GM10248 (cell line): ENCODE measurements around the gene UNC45B.
"Not testable (repeated sequence)": the region's sequence is repeated elsewhere in the genome, so short reads cannot be mapped to it uniquely, and the experiment has no call there.

Experiments
- CTCF ChIA-PET: fragments of 300-600 bp; sonication (Branson Sonifier 250); formaldehyde crosslinking; extraction: SDS; loops from one replicate; lab custom pipeline; 2021; ENCODE audit warnings: antibody characterized with exemption; lab: Yijun Ruan, JAX
- POLR2A ChIA-PET: fragments of 350-650 bp; sonication (Branson Sonifier 250); formaldehyde crosslinking; extraction: SDS; loops from one replicate; lab custom pipeline; 2020; ENCODE audit warnings: antibody characterized with exemption; lab: Yijun Ruan, JAX
- DNase-seq: peaks from one replicate; pipeline ENCODE4 v3.0.0; 2012; ENCODE audit errors: extremely low spot score
- TF ChIP-seq, protein P1 (sequence below): IDR thresholded peaks from 2 replicates; pipeline ENCODE4 v1.5.1; 2012; ENCODE audit warnings: mild to moderate bottlenecking, low read depth; ENCODE audit errors: extremely low read depth, missing control alignments, control extremely low read depth

Gene UNC45B

DNA sequence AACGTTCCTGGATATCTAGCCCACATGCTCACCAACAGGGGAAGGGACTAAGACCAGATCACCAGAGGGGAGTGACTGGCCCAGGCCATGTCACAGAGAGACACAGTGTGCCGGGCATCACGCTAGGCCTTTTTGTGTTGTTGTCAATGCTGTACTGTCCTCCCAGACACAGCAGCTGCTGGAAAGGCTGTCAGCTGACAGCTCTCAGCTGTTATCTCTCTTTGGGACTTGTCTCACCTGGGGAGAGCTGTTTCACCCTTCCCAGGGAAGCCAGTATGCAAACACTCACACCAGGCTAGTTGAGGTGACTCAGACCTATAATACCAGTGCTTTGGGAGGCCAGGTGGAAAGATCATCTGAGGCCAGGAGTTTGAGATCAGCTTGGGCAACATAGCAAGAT, 19.4 kb downstream of the UNC45B start:
- TF ChIP-seq, protein P1, sequence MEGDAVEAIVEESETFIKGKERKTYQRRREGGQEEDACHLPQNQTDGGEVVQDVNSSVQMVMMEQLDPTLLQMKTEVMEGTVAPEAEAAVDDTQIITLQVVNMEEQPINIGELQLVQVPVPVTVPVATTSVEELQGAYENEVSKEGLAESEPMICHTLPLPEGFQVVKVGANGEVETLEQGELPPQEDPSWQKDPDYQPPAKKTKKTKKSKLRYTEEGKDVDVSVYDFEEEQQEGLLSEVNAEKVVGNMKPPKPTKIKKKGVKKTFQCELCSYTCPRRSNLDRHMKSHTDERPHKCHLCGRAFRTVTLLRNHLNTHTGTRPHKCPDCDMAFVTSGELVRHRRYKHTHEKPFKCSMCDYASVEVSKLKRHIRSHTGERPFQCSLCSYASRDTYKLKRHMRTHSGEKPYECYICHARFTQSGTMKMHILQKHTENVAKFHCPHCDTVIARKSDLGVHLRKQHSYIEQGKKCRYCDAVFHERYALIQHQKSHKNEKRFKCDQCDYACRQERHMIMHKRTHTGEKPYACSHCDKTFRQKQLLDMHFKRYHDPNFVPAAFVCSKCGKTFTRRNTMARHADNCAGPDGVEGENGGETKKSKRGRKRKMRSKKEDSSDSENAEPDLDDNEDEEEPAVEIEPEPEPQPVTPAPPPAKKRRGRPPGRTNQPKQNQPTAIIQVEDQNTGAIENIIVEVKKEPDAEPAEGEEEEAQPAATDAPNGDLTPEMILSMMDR: no peak
- ChIA-PET POLR2A (no interaction called here), CTCF (interaction anchor here (1.1 to 2.4 kb wide), 5 partner anchors 146 to 597 kb away, joined by 3 to 10 read pairs (median 3); no protein-coding TSS in a partner anchor)
- no peak for DNase-seq

DNA sequence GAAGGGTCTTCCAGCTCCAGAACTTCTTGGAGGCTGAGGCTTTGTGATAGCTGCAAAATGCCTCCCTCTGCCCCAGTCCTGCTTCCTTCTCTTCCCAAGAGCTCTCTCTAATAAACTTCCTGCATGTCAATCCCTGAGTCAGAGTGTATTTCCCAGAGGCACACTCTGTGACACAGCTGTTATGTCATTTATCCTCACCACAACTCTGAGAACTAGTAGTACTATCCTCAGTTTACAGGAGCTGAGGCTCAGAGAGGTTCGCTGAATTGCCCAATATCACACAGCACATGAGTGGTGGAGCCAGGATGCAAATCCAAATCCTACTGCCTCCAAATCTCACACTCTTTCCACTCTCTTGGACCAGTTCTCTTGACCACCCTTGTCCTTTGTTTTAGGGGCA, 20.0 kb downstream of the UNC45B start:
- no peak for DNase-seq
- TF ChIP-seq, protein P1: no peak
- CTCF ChIA-PET: interaction anchor here (1.1 to 2.4 kb wide), 4 partner anchors 146 to 596 kb away, joined by 3 to 10 read pairs (median 4); no protein-coding TSS in a partner anchor
- POLR2A ChIA-PET: no interaction called here

DNA sequence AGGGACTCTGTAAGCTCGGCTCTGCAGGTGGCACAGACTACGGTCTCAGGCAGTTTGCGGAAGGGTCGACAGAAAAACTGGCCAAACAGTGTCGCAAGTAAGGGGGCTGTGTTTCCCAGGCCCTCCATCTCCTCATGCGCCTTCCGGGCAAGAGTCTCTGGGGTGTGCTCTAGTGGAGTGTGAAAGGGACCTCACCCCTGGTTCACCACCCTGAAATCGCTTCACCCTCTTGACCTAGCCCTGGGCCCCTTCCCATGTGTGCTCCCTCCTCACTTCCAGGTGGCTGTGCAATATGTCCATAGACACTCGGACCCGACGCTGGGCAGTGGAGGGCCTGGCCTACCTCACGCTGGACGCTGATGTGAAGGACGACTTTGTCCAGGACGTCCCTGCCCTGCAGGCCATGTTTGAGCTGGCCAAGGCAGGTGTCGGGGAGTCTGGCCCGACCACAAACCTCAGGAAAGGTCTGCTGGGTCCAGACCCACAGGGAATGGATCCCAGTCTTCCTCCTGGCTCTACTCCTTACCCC, 22.3 kb downstream of the UNC45B start:
- no peak for DNase-seq
- CTCF ChIA-PET: interaction anchor here (1.4 to 2.7 kb wide), 3 partner anchors 365 to 578 kb away, joined by 7 to 19 read pairs (median 8); partner anchors contain the start of gene SLFN12L
- POLR2A ChIA-PET: no interaction called here
- TF ChIP-seq, protein P1: no peak

DNA sequence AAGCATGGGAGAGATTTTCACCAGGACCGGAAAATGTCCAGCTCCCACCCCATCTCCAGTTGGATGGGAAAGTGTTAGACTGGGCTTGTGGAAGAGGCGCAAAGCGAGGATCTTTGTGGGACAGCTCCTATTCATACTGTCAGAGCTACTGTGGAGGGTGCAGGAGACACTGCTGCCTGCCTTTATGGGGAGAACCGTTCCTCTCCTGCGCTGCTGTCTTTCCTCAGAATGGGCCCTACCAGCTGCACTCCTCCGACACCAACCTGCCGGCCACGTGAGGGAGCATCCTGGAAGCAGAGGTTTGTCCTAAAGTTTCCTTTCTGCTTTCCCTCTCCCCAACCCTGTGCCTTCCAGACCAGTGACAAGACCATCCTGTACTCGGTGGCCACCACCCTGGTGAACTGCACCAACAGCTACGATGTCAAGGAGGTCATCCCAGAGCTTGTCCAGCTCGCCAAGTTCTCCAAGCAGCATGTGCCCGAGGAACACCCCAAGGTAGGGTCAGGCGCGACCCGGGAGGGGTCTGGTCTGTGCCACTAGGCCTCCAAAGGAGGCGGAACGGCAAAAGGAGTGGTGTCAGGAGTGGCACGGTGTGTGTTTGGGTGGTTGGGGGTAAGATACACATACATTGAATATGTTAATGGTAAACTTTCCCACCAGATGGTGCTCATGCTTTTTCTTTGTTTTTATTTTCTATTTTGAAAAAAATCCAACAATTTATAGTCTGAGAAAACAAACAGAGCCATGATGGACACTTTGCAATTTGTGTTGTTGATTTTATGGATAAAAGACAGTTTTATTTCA, 23.6 kb downstream of the UNC45B start:
- POLR2A ChIA-PET: no interaction called here

DNA sequence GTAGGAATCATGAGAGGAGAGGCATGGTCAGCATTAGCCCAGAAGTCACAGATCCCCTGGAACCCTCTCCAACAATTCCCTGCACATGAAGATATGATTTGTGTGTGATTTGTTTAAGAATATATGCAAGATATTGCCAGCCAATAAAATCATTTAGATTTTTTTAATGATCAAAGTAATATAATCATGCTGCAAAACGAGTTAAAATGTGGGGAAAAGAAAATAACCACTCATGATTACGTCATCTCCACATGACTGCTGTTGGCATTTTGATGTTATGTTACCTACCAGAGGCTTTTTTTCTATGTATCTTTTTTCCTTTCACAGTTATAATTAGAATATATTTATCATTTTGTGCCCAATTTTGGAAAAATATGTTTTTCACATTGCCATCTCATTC, 24.2 kb downstream of the UNC45B start:
- TF ChIP-seq, protein P1: no peak

More for the DNA sequence above, 23.6 kb downstream of the UNC45B start:
- DNase-seq: peak; percentile 53
- CTCF ChIA-PET: interaction anchor here (0.9 to 2.7 kb wide), 6 partner anchors 30 to 576 kb away, joined by 4 to 19 read pairs (median 6); partner anchors contain the start of gene SLFN12L
- TF ChIP-seq, protein P1: peak; percentile 11

DNA sequence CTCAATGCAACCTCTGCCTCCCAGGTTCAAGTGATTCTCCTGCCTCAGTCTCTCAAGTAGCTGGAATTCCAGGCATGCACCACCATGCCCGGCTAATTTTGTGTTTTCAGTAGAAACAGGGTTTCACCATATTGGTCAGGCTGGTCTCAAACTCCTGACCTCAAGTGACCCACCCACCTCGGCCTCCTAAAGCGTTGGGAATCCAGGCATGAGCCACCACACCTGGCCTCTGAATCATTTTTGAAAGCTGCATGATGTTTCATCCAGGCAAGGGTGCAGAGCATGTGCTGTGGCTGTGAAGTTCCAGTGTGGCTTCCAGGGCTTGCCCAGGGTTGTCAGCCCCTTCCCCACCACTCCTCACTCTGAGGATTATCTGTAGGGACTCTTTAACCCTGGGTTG, 24.7 kb downstream of the UNC45B start:
- CTCF ChIA-PET: interaction anchor here (1.1 to 1.5 kb wide), 2 partner anchors 10 to 362 kb away, joined by 3 to 8 read pairs; no protein-coding TSS in a partner anchor
- DNase-seq, POLR2A ChIA-PET: not testable (repeated sequence)

More for the DNA sequence above, 24.2 kb downstream of the UNC45B start:
- no peak for DNase-seq
- ChIA-PET CTCF (interaction anchor here (1.5 to 1.8 kb wide), 2 partner anchors 362 to 576 kb away, joined by 8 read pairs; no protein-coding TSS in a partner anchor), POLR2A (no interaction called here)
